Germinal center (tissue), 1 donor: Measurements from ENCODE around the gene SYK.

Experiments used
- DNase-seq: peaks from one replicate; pipeline ENCODE4 v3.0.0; 2012; ENCODE audit warnings: mixed read lengths, low spot score

Gene SYK

DNA sequence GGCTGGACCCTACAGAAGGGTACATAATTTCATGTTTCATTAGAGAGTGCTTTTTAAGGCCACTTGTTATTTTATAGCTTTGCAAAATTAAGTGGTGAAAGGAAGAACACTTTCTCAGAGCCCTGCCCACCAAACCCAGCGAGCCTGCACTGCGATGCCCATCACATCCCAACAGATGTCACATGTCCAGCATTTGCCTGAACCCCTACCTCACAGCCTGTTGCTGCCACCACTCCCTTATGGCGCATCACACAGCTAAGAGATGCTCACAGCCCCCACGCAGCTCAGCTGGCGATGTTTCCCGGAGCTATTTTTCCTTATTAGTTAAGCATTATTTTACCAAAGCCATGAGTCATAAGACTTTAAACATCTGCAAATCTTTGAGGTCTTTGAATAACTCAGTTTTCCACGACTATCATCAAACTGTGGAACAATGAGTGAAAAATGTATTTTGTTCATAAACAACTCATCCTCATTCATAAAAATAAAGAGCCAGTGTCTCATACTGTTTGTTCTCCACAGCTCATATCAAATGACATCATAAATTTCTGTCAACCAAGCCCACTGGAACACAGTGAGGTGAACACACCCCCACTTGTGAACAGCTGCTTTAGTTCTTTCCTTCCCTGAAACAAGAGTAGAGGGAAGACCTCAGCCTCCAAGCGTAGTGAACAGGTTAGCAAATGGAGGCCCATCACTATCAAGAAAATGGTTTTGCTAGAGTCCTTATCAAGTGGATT is 104.9 kb downstream of the SYK start:
- no peak for DNase-seq

DNA sequence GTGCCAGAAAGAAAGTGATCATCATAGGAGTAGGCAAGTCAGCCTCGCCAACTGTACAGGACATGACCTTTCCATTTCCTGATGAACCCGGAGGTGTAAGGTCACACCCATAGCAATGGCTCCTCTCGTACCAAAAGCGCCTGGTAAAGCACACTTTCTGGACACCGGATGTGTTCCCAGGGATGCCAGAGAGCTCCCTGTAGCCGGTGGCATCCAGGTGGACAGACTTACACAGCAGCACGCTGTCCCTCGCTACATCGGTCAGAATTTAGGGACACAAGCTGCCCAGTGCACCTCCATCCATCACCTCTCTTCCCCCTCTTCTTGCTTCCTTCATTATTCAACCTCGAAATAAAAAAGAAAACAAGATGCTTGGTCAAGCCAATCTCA is 105.4 kb downstream of the SYK start:
- DNase-seq = no peak

DNA sequence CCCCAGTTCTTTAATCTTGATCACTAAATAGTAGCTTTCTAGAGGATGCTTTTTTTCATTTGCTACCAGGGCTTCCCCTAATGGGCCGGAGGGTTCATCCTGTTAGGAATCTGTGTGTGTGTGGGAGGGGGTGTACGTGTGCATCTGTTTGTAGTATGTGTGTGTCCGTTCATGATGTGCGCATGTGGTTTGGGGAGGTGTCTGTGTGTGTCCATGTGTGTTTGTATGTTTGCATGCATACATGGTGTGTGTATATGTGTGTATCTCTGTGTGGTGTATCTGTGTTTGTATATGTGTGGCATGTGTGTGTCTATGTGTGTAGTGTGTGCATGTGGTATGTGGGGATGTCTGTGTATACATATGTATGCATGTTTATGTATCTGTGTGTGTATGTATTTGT is 106.2 kb downstream of the SYK start:
- DNase-seq = no peak

DNA sequence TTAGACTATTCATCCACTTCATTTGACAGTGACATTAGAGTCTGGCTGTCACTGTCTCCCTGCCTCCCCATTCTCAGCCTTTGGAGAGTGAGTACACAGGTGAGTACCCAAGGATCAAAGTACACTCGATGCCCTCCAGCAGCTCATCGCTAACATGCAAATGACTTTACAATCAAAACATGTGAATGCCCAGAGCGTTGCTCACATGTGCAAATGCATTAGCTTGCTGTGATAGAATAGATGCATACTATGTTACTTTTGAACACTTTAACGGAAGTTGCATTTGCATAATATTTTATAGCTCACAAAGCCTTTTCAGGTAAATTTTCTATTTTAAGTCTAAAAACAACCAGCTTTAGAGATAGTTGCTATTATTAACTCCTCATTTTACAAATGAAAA is 107.6 kb downstream of the SYK start:
- peak; percentile 51 for DNase-seq

DNA sequence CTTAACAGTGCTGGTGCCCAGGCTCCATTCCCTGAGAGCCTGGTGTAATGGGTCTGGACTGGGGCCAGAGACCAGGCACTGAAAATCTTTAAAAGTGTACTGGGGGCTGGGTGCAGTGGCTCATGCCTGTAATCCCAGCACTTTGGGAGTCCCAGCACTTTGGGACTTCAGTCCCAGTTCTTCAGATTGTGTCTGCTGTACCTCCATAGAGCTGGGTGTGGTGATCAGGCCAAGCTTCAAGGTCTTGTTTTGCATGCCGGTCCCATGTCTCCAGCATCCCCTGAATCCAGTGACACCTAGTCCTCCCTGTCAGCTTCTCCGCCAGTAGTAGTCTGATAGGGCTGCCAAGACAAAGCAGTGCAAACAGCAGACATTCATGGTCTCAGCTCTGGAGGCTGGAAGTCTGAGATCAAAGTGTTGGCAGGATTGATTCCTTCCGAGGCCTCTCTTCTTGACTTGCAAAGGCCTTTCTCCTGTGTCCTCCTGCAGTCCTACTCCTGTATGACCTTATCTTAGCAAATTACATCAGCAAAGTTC is 108.2 kb downstream of the SYK start:
- no peak for DNase-seq

DNA sequence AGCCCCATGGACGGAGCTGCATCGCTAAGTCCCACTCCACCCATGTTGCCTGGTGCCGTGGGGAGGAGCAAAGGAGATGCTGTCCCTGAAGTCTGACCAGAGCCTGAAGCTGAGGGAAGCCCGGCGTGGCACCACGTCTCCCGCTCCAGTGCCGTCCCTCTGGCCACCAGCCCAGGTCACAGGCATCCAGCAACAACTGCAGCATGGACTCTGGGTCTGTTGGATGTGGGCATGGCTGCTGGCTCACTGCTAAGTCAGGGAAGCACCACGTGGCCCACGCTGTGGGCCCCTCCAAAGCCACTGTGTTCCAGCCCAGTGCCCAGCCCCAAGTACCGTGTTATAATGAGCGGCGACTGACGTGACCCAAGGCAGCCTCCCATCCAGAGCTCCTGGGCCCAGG is 112.6 kb downstream of the SYK start:
- no peak for DNase-seq

DNA sequence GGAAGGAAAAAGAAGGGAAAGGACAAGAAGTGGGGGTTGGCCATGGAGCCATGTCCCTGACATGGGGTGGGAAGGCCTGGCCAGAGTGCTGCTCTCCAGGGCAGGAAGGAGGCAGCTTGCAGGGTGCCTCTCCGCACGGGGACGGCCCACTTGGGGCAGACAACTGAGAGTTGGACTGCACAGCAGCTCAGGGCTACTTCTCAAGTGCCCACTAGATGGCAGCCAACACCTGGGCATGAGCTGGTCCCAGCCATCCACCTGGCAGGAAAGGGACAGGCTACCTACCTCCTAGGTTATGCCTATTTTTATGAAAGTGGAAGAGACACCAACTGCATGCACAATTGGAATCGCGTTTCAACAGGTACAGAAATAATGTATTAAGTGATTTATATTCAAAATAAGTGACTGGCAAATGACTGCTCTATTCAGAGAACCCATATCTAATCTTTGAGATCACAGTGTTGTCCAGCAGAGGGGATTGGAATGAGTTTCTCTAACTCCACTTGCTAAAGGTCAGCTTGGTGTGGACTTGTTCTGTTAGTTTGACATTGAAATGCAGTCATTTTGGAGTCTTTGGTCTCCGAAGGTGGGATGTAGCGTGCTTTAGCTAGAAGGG is 113.4 kb downstream of the SYK start:
- peak; percentile 88 for DNase-seq

DNA sequence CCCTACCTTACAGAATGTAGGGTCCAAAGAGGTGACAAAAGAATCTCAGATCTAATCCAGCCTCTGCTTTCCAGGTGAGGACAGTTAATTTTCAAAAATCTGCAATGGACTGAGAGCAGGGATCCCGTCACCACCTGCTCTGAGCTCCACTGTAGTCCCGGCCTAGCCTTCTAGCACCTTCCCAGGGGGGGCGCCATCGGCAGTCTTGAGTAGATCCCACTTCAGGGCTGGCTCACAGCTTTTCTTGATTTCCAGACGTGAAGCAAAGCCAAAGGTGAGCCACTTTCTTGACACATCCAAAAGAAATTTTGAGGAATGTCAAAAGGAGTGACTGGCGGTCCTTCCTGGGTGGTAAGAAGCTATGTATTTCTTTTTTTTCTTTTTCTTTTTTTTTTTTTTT is 114.1 kb downstream of the SYK start:
- peak; percentile 49 for DNase-seq

DNA sequence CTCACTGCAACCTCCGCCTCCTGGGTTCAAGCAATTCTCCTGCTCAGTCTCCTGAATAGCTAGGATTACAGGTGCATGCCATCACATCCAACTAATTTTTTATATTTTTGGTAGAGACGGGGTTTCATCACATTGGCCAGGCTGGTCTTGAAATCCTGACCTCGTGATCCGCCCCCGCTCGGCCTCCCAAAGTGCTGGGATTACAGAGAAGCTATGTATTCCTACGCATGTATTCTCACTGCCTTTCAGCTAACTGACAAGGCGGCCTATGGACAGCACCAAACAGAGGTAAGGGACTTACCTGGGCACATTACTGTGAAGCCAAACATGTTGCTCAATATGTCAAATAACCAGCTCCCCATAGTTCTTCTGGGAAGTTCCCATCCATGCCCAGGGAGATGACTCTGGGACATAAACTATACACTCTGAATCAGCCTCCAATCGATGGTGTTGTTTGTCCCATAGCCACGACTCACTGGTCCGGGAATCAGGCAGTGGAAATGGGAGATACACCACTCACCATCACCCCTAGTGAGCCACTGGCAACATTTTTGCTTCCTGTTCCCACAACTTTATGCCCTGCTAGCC is 114.6 kb downstream of the SYK start:
- no peak for DNase-seq

DNA sequence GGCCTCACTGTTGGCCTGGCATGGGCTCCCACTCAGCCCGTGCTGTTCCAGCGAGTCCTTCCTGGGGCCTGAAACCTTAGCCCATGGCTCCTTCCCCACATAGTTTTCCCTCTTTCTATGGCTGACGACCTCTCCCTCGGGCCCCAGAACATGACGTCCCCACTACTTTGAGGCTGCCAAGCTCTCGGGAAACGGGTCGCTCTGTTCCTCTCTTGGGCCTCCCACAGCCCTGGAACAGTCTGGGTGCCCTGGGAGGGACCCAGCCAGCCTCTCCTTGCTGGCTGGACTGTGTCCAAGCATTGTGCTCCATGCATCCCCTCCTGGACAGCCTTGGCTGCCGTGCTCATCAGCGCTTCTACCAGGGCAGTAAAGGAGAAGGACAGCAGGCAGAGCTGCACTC is 118.3 kb downstream of the SYK start:
- DNase-seq = no peak

DNA sequence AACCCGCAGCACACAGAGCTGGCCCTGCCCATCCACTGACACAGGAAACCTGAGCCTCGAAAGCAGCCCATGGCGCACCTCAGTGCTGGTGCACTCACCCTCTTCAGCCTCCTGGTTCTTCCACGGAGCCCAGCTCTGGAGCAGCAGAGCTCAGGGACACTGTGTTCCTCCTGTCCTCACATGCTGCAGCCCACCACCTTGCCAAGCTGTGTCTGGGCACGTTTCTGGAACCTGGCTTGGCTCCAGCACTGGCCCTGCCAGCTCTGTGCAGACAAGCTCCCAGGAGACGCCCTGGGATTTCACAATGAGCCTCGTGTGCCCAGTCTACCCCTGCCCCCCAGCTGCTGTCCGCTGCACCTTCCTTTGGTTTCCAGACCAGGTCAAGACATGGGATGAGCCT is 119.5 kb downstream of the SYK start:
- DNase-seq = no peak

DNA sequence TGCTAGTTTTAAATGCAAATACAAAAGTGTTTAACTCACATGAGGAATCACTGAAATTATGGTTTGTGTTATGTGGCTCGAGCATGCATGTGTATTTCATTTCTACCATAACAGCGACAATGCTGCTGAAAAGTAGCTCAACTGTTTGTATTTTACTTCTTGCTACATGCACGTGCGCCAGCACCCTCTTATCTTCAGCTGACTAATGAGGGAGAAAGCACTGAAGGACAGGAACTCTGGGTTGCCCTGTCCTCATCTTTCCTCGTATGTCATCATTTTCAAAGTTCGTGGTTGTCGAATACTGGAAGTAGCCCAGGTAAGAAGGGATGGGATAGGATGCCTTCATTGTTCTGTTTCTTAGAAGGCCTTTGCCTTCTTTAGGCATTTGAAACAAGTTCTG is 120.3 kb downstream of the SYK start:
- no peak for DNase-seq

DNA sequence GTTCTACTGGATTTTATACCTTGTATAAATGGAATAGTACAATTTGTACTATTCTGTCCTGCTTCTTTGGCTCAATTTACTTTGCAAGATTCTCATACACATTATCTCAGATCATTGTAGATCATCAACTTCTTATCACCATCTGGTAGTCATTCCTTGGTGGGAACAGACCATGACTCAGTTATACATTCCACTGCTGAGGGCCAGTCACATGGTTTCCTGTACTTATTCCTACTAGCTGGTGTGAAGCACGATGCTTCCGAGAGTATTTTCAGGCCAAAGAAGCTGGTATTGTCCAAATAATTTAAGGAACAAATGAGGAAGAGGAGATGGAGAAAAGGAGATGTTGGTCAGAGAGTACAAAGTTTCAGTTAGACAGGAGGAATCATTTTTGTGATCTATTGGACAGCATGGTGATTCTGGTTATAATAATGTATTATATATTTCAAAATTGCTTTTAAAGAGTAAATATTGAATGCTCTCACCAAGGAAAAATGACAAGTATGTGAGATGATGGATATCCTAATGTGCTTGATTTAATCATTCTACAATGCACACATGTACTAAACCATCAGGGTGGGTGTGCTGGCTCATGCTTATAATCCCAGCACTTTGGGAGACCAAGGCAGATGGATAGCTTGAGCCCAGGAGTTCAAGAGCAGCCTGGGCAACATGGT is 124.1 kb downstream of the SYK start:
- DNase-seq = no peak

DNA sequence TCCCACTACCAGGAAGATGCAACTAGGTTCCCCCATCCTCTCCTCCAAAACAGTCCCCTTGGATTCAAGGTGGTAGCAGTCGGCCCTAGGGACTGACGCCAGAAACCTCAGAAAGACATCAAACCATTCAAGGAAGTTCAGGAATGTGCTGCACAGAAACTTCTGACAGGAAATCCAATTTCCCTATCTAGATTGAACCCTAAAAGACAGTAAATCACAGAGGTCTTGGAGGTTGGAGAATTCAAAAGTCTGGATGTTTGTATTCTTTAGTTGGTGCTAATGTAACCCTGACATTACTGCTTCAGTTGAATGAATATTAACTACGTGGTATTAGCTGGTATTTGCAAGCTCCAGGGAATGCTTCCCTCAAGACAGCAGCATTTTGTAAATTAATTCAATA is 125.3 kb downstream of the SYK start:
- no peak for DNase-seq

DNA sequence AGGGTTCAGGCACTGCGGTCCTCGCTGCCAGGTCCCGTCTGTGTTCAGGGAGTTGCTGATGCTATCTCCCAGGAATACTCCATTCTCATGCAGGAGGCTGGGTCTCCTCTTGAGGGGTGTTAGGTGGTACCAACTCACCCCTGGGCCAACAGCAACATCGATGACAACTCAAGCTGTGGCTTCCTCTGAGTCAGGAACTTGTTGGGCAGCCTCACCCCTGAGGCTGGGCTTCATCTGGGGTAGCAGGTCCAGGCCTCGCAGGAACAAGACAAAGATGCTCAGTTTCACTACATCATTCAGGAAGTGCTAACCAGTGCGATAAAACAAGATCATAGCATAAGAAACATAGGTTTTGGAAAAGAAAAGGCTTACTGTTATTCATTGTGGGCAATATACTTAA is 125.9 kb downstream of the SYK start:
- DNase-seq = no peak

DNA sequence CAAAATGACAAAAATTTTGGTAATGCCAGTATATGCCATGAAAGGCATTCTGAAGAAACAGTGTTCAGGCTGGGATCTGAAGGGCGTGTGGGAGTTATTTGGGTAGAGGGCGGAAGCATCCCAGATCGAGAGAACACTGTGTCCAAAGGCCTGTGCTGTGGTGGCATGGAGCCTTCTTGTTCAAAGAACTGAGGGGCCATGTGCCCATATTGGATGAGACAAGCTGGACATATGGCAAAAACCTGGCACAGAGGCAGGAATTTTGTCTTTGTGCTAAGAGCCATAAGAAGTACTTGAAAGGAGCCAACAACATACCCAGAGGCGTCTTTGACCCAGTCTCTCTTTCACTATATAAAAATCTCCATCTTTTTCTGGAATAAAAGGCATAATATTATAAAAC is 128.0 kb downstream of the SYK start:
- no peak for DNase-seq

DNA sequence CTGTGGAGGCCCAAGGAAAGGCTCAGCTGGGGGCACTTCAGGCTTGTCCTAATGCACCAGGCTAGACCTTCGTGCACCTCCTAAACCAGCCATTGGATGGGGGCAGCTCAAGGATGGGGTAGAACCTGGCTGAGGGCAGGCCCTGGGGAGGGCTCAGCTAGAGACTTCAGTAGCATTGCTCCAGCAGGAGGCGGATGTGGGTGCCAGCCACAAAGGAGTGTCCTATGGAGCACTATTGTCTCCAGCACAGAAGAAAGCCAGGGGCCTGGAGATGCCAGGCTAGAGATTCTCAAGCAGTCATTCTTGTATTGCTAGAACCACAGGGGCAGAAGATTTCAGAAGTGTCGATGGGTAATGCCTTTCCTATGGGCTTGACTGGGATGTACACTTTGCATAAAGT is 131.8 kb downstream of the SYK start:
- DNase-seq = no peak

DNA sequence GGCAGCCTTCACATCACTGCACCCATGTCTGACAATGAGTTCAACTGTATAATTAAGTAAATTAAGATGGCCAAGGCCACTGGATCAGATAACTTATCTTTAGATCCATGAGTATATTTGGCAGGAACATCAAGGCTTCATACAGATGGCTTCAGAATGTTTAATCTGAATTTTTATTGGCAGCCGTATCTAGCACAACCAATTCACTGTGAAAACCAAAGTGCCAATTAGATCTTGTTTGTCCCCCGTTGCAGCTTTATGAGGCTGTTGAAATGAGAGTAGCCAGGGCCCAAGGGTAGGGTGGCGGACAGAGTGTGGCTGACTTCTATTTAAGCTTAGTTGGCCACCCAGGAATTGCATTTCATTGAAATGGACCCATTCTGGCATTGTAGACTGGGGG is 137.7 kb downstream of the SYK start:
- no peak for DNase-seq

DNA sequence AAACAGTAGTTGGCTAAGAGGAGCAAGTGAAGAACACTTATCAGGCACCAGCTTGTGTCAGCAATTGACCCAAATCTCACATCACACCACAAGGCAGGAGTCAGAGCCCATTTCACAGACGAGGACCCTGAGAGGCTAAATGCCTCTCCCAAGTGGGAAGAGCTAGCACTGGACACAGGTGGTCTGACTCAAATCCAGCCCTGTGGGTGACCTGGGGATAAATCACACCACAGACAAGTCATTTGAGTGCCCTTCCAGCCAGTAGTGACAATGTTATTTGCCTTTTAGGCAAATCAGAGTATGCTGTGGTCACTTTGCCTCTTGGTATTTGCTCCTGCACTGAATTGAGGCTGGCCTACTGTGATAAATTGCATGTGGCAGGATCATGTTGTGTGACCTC is 138.7 kb downstream of the SYK start:
- no peak for DNase-seq

DNA sequence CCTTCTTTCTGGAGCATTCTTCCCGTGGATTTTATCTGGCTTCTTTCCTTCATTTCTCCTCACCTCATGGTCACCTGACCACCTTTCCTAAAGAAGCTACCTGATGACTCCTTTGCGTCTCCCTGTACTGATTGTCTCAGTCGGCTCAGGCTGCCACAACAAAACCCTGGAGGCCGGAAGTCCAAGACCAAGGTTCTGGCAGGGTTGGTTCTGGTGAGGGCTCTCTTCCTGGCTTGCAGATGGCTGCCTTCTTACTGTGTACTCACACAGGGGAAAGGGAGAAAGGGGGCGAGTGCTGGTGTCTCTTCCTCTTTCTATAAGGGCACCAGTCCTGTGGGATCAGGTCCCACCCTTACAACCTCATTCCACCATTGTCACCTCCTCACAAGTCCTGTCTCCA is 140.0 kb downstream of the SYK start:
- no peak for DNase-seq

DNA sequence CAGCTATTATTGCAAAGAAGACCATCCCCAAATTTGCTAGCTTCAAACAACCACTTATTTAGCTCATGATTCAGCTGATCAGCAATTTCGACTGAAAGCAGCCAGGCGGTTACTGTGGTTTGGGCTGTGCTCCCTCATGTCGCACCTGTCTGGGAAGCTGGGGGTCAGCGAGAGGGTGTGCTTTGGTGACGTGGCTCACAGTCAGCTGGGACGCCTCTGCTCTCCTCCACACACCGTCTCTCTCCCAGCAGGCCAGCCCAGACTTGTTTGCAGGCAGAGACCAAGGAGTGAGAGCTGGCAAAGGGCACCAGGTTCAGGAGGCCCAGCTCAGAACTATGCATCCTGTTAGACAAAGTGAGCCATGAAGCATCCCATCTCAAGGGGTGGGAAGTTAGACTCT is 140.9 kb downstream of the SYK start:
- DNase-seq = no peak

DNA sequence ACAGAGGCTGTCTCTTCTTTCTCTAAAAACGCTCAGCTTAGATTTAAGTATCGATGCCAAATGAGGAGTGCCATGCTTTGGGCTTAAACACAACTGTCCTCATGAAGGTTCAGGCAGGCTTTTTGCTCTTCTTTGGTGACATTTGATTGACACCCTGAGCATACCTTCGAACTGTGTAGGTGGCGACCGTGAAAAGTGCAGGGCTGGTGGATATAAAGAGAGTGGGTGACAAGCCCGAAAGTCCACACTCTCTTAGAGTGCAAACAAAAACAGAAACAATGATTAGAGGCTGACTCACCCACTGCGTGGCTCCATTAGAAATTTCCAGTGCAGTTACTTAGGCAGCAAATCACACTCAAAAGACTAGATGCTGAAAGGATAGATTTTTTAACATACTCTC is 141.7 kb downstream of the SYK start:
- no peak for DNase-seq

DNA sequence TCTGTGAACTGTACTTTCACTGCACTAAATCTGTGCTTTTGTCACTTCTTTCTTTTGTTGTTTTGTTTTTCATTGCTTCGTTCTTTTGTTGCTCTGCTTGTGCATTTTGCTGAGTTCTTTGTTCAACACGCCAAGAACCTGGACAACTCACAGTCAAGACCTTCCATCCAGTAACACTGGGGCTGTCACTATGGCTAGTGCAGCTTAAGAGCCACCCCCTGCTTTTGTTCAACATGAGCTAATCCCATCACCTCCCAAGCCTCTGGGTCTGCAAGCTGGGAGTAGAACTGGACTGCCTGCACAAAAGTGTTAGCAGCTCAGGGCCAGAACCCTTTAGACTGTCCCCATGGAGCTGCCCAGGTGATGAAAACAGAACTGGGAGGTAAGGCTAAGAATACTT is 143.7 kb downstream of the SYK start:
- no peak for DNase-seq
